ENCODE results near the gene SEC14L1. TPM values are rescaled to one million over a fixed set of nuclear protein-coding genes. Genes with fewer than 3 reads are reported as not detected.
A peak's percentile ranks its signal among the peaks of the same experiment; 100 is the strongest.
"Not testable (repeated sequence)": the region's sequence is repeated elsewhere in the genome, so short reads cannot be mapped to it uniquely, and the experiment has no call there.

The SEC14L1 gene
- total RNA-seq, 1 donor, result 101 TPM

DNA sequence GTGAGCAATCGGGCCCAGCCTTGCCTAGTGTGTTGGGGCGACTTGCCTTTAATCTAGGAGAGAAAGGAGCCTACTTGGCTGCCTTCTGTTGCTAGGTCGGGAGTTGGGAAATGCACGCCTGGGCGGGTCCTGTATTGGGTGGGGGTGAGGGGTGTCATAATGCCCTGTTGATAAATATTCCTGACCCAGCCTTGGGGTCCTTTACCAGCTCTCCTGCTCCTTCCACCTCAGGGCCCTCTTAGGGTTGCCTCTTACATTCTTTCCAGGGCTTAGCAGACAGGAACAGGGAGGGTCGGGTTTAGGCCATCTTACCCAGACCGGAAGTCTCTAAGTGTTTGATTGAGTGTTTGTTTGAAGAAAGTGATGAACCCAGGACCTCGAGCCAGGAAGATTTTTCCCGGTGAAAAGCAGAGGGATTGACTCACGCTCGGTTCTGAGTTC is 112.9 kb downstream of the SEC14L1 start:
- peak; percentile 96 for DNase-seq (ENCODE audit: low read depth)
- peak overlapping the region; percentile 47 for H3K4me3 ChIP-seq (ENCODE audit: low read depth, low read length)

DNA sequence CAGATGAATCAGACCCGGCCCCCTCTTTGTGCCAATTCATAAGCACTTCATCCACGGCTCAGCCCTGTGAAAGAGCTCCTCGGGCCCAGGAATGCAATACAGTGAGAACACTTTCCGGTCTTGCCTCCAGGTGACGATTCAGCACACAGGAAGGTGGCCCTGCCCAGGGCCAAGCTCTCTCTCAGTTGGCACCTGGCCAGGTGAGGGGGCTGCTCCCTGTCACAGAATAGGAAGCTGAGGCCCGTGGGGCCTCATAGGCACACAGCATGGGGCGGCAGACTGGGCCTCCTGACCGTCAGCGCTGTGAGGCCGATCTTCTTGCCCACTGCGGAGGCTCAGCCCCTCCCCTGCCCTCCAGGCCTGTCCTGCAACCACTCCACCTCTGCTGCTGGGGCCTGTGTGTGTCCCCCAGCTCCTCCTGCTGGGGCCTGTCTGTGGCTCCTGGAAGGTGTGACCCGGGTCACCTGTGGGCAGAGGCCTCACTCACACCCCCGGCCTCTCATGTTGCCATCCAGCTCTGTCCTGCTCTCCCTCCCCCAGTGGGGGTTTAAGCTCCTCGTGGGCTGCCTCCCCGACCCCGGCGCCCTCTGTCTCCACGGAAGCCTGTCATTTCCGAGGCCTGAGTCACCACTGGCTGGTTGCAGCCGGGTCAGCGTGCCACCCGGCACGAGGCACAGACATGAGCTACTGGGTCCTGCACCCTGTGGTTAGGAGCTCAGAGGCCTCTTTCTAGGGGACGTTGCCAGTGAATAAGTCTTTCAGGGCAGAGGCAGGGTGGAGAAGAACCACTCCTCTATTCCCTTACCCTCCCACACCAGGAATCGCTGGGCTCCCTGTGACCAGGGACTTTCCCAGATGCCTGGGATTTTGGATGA is 114.4 kb downstream of the SEC14L1 start:
- peak; percentile 90 for DNase-seq (ENCODE audit: low read depth)
- H3K4me3 ChIP-seq (ENCODE audit: low read depth, low read length), result peak overlapping the region; percentile 47
- TF ChIP-seq CTCF (IDR thresholded peaks at IDR 0.05; ENCODE audit: insufficient read depth, low read depth, low read length), result no peak

More for the DNA sequence above, 112.9 kb downstream of the SEC14L1 start:
- TF ChIP-seq CTCF (IDR thresholded peaks at IDR 0.05; ENCODE audit: insufficient read depth, low read depth, low read length), result no peak

- DNase-seq (ENCODE audit: low read depth); H3K4me3 ChIP-seq (ENCODE audit: low read depth, low read length): not testable (repeated sequence)
These were observed 115.2 kb downstream of the SEC14L1 start for GRCh38 chr17:77255970-77256369.

DNA sequence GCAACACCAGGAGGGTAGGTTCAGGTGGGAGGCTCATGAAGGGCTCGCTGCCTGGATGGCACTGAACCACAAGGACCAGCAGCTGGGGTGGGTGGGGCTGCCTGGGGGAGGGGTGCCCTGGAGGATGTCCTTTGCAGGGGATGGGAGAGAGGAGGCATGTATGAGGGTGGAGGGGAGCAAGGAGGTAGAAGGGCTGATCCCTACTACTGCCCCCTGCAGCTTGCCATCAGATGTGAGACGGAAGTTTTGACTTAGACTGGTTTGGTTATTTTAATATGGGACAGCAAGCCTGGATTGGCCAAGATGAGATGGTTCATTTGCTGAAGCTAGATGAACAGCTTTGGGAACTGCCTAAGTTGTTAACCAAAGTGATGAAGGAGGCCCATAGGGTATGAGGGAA is 115.9 kb downstream of the SEC14L1 start:
- DNase-seq (ENCODE audit: low read depth), result no peak
- H3K4me3 ChIP-seq (ENCODE audit: low read depth, low read length), result no peak overlapping the region
- no peak for TF ChIP-seq CTCF (IDR thresholded peaks at IDR 0.05; ENCODE audit: insufficient read depth, low read depth, low read length)

DNA sequence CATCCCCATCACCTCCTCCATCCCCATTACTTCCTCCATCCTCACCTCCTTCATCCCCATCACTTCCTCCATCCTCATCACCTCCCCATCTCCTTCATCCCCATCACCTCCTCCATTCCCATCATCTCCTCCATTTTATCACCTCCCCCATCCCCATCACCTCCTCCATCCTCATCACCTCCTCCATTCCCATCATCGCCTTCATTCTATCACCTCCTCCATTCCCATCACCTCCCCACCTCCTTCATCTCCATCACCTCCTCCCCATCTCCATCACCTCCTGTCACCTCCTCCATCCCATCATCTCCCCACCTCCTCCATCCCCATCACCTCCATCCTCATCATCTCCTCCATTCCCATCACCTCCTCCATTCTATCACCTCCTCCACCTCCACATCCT is 116.4 kb downstream of the SEC14L1 start:
- DNase-seq (ENCODE audit: low read depth), result no peak
- TF ChIP-seq CTCF (IDR thresholded peaks at IDR 0.05; ENCODE audit: insufficient read depth, low read depth, low read length), result no peak
- H3K4me3 ChIP-seq (ENCODE audit: low read depth, low read length), result no peak overlapping the region

DNA sequence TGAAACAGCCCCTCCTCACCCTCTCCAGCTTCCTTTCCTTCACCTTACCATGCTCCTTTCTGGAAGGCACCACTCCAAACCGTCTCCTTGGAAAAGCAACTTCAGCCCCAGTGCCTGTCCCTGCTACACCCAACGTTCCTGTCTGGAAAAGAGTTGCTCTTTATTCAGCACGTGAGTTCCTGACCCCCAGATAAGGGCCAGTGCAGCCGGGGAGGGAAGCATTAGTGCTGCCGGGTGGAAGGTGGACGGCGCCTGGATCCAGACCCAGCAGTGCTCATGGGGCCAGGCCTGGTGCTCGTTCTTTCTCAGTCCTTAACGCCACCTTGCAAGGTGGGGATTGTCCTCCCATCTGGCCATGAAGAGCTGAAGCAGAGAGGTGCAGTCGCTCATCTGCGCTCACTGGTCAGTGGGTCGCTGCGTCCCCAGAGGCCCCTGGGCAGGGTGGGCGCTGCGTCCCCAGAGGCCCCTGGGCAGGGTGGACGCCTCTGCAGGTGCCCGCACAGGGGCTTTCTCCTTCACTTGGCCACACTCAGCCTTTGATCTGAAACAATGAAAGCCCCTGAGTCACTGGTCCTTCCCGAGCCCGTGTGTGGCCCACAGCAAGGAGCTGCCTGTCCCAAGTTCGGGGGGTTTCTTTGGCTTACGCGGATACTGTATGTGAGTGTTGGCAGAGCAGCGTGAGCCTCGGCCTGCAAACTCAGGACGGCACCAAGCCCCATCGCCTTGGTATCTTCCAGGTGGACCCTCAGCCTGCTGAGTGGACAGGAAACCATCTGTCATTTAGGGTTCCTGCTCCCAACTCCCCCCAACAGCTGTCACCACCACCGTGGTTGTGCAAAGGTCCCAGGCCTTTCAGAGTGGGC is 117.1 kb downstream of the SEC14L1 start:
- no peak overlapping the region for H3K4me3 ChIP-seq (ENCODE audit: low read depth, low read length)
- no peak for DNase-seq (ENCODE audit: low read depth)
- TF ChIP-seq CTCF (IDR thresholded peaks at IDR 0.05; ENCODE audit: insufficient read depth, low read depth, low read length), result no peak

DNA sequence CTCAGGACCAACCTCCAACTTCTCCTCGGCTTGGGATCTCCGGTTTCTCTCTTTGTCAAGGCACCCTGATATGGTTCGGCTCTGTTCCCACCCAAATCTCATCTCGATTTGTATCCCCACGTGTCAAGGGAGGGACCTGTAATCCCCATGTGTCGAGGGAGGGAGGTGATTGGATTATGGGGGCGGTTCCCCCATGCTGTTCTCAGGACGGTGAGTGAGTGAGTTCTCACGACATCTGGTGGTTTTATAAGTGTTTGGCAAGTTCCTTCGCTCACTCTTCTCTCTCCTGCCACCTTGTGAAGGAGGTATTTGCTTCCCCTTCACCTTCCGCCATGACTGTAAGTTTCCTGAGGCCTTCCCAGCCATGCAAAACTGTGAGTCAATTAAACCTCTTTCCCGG is 117.9 kb downstream of the SEC14L1 start:
- no peak for DNase-seq (ENCODE audit: low read depth)
- H3K4me3 ChIP-seq (ENCODE audit: low read depth, low read length), result no peak overlapping the region
- no peak for TF ChIP-seq CTCF (IDR thresholded peaks at IDR 0.05; ENCODE audit: insufficient read depth, low read depth, low read length)
